GM23248 (cell line): ENCODE results near the gene TXNL4B. TPM values are rescaled to one million over a fixed set of nuclear protein-coding genes. Genes with fewer than 3 reads are reported as not detected.

Source experiments
- DNase-seq: peaks from one replicate; pipeline ENCODE4 v3.0.0-alpha.2; 2015
- H2AFZ ChIP-seq: fragments of 200-600 bp; sonication (generic); 2 replicates; pipeline ENCODE4 v1.6.1; 2016; ENCODE audit warnings: antibody characterized with exemption
- H3F3A ChIP-seq: fragments of 200-600 bp; sonication (generic); 2 replicates; pipeline ENCODE4 v1.6.1; 2016; ENCODE audit warnings: mild to moderate bottlenecking, antibody characterized with exemption, mixed run types; ENCODE audit not compliant: insufficient read depth
- H3K27ac ChIP-seq: fragments of 200-600 bp; sonication (generic); 2 replicates; pipeline ENCODE4 v1.5.1; 2016; ENCODE audit warnings: mild to moderate bottlenecking
- H3K27me3 ChIP-seq: fragments of 200-600 bp; sonication (generic); replicated peaks from 2 replicates; pipeline ENCODE4 v1.6.1; 2016; ENCODE audit warnings: mild to moderate bottlenecking; ENCODE audit not compliant: insufficient read depth
- H3K36me3 ChIP-seq: fragments of 200-600 bp; sonication (generic); 2 replicates; pipeline ENCODE4 v1.6.1; 2016; ENCODE audit warnings: low read depth, mild to moderate bottlenecking
- H3K4me1 ChIP-seq: fragments of 200-600 bp; sonication (generic); 2 replicates; pipeline ENCODE4 v1.6.1; 2016; ENCODE audit warnings: mild to moderate bottlenecking; ENCODE audit not compliant: insufficient read depth
- H3K4me2 ChIP-seq: fragments of 200-600 bp; sonication (generic); one replicate; pipeline ENCODE4 v1.6.1; 2016; ENCODE audit warnings: mild to moderate bottlenecking; ENCODE audit not compliant: unreplicated experiment
- H3K4me3 ChIP-seq: fragments of 200-600 bp; sonication (generic); 2 replicates; pipeline ENCODE4 v1.5.1; 2016; ENCODE audit warnings: mild to moderate bottlenecking
- H3K79me2 ChIP-seq: fragments of 200-600 bp; sonication (generic); 2 replicates; pipeline ENCODE4 v1.6.1; 2016; ENCODE audit warnings: mild to moderate bottlenecking; ENCODE audit not compliant: insufficient read depth
- H3K9ac ChIP-seq: fragments of 200-600 bp; sonication (generic); 2 replicates; pipeline ENCODE4 v1.6.1; 2016; ENCODE audit warnings: mild to moderate bottlenecking
- H3K9me2 ChIP-seq: fragments of 200-600 bp; sonication (generic); 2 replicates; pipeline ENCODE4 v1.6.1; 2016; ENCODE audit warnings: mixed run types, mild to moderate bottlenecking, moderate library complexity; ENCODE audit not compliant: insufficient read depth
- H3K9me3 ChIP-seq: fragments of 200-600 bp; sonication (generic); one replicate; pipeline ENCODE4 v1.6.1; 2017; ENCODE audit warnings: low read depth
- H4K20me1 ChIP-seq: fragments of 200-600 bp; sonication (generic); 2 replicates; pipeline ENCODE4 v1.6.0; 2016; ENCODE audit not compliant: insufficient read depth
- EZH2 ChIP-seq: fragments of 200-600 bp; sonication (generic); IDR thresholded peaks from 2 replicates; pipeline ENCODE4 v1.6.1; 2018; ENCODE audit warnings: antibody characterized with exemption, mild to moderate bottlenecking; ENCODE audit not compliant: insufficient read depth, poor library complexity, severe bottlenecking
- EZH2phosphoT487 ChIP-seq: fragments of 200-600 bp; sonication (generic); IDR thresholded peaks from 2 replicates; pipeline ENCODE4 v1.6.1; 2018; ENCODE audit warnings: antibody characterized with exemption, moderate library complexity, mild to moderate bottlenecking, low read depth; ENCODE audit not compliant: insufficient read depth
- WGBS, 2 experiments: methylation state at CpG; one replicate each; pipeline ENCODE4 v1.1.6; 2015 to 2017; ENCODE audit warnings: low lambda C conversion rate in 2 of 2, low coverage in 1 of 2; ENCODE audit errors: missing lambda C conversion rate in 2 of 2; 5-methylcytosine and 5-hydroxymethylcytosine counted together
- in situ Hi-C: fragments of 300-500 bp; cut with MboI; formaldehyde crosslinking; loops from 2 replicates; pipeline ENCODE4 v1.15.0; 2020
- polyA plus RNA-seq: library from polyadenylated mRNA; unstranded; fragments of >200 nt; fragmentation: Nextera tagmentation; extraction: Ambion mirVana; gene quantifications from 2 replicates; pipeline ENCODE4 v1.2.1, GENCODE V29; 2016
- total RNA-seq: library from RNA; depleted of rRNA; stranded (reverse); fragments of >200 nt; shearing (Covaris generic); gene quantifications from 2 replicates; pipeline ENCODE4 v1.2.3, GENCODE V29; 2014

TXNL4B gene
- total and polyA plus RNA-seq, 2 experiments from 2014 or later, result 6.6 to 9.1 TPM

GRCh38 chr16:72051818-72052217 lies 41.6 kb downstream of the TXNL4B start:
- Histone ChIP-seq H3K4me2 (no peak overlapping the region), H3K4me1 (no peaks in the 10 kb centered on the region), H3K9ac (no peak overlapping the region), H3K9me2 (no peaks in the 10 kb centered on the region), H3K4me3 (no peak overlapping the region), H3K9me3 (no peaks in the 10 kb centered on the region), H3K36me3 (no peaks in the 10 kb centered on the region), H3K79me2 (no peaks in the 10 kb centered on the region), H3F3A (no peaks in the 10 kb centered on the region), H3K27me3 (no peaks in the 10 kb centered on the region), H4K20me1 (no peaks in the 10 kb centered on the region), H3K27ac (no peak overlapping the region), H2AFZ (no peak overlapping the region)
- no peak for TF ChIP-seq EZH2
- TF ChIP-seq EZH2phosphoT487, result no peak
- no peak for DNase-seq
- 61 to 71% methylated on average over 2 of the region's 2 CpGs for WGBS, 2 experiments
- in situ Hi-C loops, result no loop called here

DNA sequence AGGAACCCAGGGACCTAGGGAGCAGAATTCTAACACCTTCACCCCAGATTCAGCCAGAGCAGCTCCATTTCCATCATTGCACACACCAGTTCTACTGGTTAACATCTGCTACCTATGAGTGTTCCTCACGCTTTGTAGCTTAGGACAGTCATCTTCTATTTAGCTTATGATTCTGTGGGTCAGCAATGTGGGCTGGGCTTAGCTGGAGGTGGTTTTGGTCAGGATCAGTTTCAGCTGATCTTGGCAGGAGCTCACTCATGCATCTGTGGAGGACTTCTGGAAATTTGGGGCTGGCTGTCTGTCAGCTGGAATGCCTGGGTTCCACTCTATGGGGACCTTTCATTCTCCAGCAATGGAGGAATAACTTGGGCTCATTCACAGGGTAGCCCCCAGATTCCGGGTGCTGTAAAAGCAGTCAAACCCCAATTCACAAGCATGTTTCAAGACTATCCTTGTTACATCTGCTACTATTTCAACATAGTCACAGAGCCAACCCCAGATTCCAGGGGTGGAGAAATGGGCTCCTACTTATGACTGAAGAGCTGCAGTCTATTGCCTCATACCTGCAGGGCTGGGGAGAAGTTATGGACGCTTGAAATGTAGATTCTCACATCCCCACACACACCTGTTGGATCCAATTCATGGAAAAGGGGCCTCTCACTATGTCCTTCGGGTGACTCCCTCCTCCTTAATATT lies 42.5 kb downstream of the TXNL4B start:
- Histone ChIP-seq H4K20me1 (no peaks in the 10 kb centered on the region), H3K27ac (no peak overlapping the region), H3K9ac (no peak overlapping the region), H3K36me3 (no peaks in the 10 kb centered on the region), H3K4me3 (no peak overlapping the region), H3K4me2 (no peak overlapping the region), H3K9me2 (no peaks in the 10 kb centered on the region), H2AFZ (no peak overlapping the region), H3F3A (no peaks in the 10 kb centered on the region), H3K79me2 (no peaks in the 10 kb centered on the region), H3K4me1 (no peaks in the 10 kb centered on the region), H3K9me3 (no peaks in the 10 kb centered on the region), H3K27me3 (no peaks in the 10 kb centered on the region)
- WGBS, 2 experiments, result 53 to 57% methylated on average over 4 of the region's 4 CpGs
- peak; percentile 57 for DNase-seq
- in situ Hi-C loops, result no loop called here
- no peak for TF ChIP-seq EZH2
- no peak for TF ChIP-seq EZH2phosphoT487

- DNase-seq, result no peak
- Histone ChIP-seq H3K79me2 (no peaks in the 10 kb centered on the region), H3K27ac (no peak overlapping the region), H3F3A (no peaks in the 10 kb centered on the region), H3K4me1 (no peaks in the 10 kb centered on the region), H3K9ac (no peak overlapping the region), H3K4me2 (no peak overlapping the region), H4K20me1 (no peaks in the 10 kb centered on the region), H3K36me3 (no peaks in the 10 kb centered on the region), H3K9me3 (no peaks in the 10 kb centered on the region), H3K9me2 (no peaks in the 10 kb centered on the region), H3K4me3 (no peak overlapping the region), H2AFZ (no peak overlapping the region), H3K27me3 (no peaks in the 10 kb centered on the region)
- TF ChIP-seq EZH2phosphoT487 (no peak), EZH2 (no peak)
- in situ Hi-C loops, result no loop called here
Observed at GRCh38 chr16:72049110-72049509, 44.3 kb downstream of the TXNL4B start.

GRCh38 chr16:72044825-72045359 lies 48.5 kb downstream of the TXNL4B start:
- H3K79me2 ChIP-seq, result no peaks in the 10 kb centered on the region
- H3K4me1 ChIP-seq, result no peaks in the 10 kb centered on the region
- H3K9me3 ChIP-seq, result no peaks in the 10 kb centered on the region
- no peaks in the 10 kb centered on the region for H4K20me1 ChIP-seq
- no peak overlapping the region for H3K9ac ChIP-seq
- no peaks in the 10 kb centered on the region for H3K36me3 ChIP-seq
- DNase-seq, result no peak
- H3K4me2 ChIP-seq, result no peak overlapping the region
- 45 to 53% methylated on average over 2 of the region's 2 CpGs for WGBS, 2 experiments
- no peak overlapping the region for H3K4me3 ChIP-seq
- H2AFZ ChIP-seq, result no peak overlapping the region
- H3K9me2 ChIP-seq, result no peaks in the 10 kb centered on the region
- no peak for TF ChIP-seq EZH2phosphoT487
- no peak for TF ChIP-seq EZH2
- no peaks in the 10 kb centered on the region for H3K27me3 ChIP-seq
- no peaks in the 10 kb centered on the region for H3F3A ChIP-seq
- in situ Hi-C loops, result no loop called here
- no peak overlapping the region for H3K27ac ChIP-seq
